ENCODE measurements around the gene OLFM3.

DNA sequence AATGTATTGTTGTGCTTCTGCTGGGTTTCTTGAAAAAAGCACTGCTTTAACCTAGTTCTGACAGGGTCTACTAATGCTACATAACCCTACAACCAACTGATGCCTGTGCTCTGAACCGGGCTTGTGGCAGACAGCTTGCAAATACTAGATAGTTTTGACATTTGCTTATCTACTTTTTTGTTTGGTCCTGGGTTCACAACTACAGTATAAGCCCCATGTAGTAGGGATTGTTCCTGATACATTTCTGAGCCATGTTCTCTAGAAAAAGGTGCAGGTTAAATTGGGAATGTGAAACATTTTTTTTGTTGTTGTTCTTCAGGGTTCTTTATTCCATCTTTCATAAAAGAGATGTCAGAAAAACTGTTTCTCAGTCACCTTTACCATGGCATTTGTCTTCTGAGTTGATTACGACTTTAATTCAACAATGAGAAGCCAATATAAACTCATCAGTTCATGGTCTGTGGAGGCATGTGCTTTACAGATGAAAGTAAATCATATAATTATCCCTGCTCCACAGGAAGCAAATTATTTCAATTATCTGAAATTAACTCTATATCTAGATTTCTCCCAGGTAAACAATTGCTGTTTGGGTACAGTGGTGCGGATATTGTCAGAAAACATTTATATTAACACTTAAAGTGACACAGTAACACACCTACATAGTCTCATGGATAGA lies 22.0 kb downstream of the OLFM3 start:
- TF ChIP-seq CTCF (IDR thresholded peaks at IDR 0.05; ENCODE audit: low read depth, low read length) (no peak), POLR2A (IDR thresholded peaks at IDR 0.05; ENCODE audit: extremely low read depth, insufficient read length) (no peak), MYC (IDR thresholded peaks at IDR 0.05; ENCODE audit: low read depth, low read length) (no peak)
- TF ChIP-seq, protein P1, sequence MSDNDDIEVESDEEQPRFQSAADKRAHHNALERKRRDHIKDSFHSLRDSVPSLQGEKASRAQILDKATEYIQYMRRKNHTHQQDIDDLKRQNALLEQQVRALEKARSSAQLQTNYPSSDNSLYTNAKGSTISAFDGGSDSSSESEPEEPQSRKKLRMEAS (IDR thresholded peaks at IDR 0.05; ENCODE audit: low read depth, low read length) = no peak
